Neural crest cell (in vitro differentiated cells): ENCODE results near the gene NCAPG. TPM values are rescaled to one million over a fixed set of nuclear protein-coding genes. Genes with fewer than 3 reads are reported as not detected.

Source experiments
- DNase-seq: peaks from one replicate; pipeline ENCODE4 v3.0.0; 2021; ENCODE audit warnings: low read depth, mixed read lengths, low spot score
- H3K27ac Mint-ChIP-seq: one replicate; pipeline ENCODE4 v1.8.0; 2021; ENCODE audit warnings: mild to moderate bottlenecking, mixed read lengths; ENCODE audit not compliant: unreplicated experiment
- H3K27me3 Mint-ChIP-seq: 2 replicates; pipeline ENCODE4 v1.8.0; 2021; ENCODE audit warnings: low read depth, mild to moderate bottlenecking, mixed read lengths
- H3K36me3 Mint-ChIP-seq: 2 replicates; pipeline ENCODE4 v1.8.0; 2021; ENCODE audit warnings: low read depth, mild to moderate bottlenecking, mixed read lengths
- H3K4me1 Mint-ChIP-seq: 2 replicates; pipeline ENCODE4 v1.8.0; 2021; ENCODE audit warnings: mixed read lengths
- H3K4me3 Mint-ChIP-seq: one replicate; pipeline ENCODE4 v1.8.0; 2021; ENCODE audit warnings: mild to moderate bottlenecking, mixed read lengths
- H3K9me3 Mint-ChIP-seq: 2 replicates; pipeline ENCODE4 v1.8.0; 2021; ENCODE audit warnings: mixed read lengths
- CTCF ChIP-seq: fragments of 200-600 bp; sonication (generic); conservative IDR thresholded peaks from 2 replicates; pipeline ENCODE4 v1.5.0; 2021; ENCODE audit warnings: antibody characterized with exemption, mild to moderate bottlenecking
- total RNA-seq: library from RNA; stranded (reverse); gene quantifications from 2 replicates; pipeline ENCODE4 v1.2.1, GENCODE V29; 2021

The NCAPG gene
- total RNA-seq, 1 donor from 2014 or later = 79.6 TPM

- Mint-ChIP-seq H3K27me3 (no peaks in the 10 kb centered on the region), H3K27ac (no peak overlapping the region), H3K36me3 (peaks cover 20% of the 10 kb centered on the region), H3K9me3 (no peaks in the 10 kb centered on the region), H3K4me3 (no peak overlapping the region), H3K4me1 (peaks cover 34% of the 10 kb centered on the region)
- TF ChIP-seq CTCF = no peak
- DNase-seq = no peak
Measured at GRCh38 chr4:17805580-17806155, 5.1 kb upstream of the NCAPG start.

- H3K36me3 Mint-ChIP-seq = peaks cover 19% of the 10 kb centered on the region
- H3K4me1 Mint-ChIP-seq = peaks cover 45% of the 10 kb centered on the region
- no peak for DNase-seq
- H3K9me3 Mint-ChIP-seq = no peaks in the 10 kb centered on the region
- TF ChIP-seq CTCF = no peak
- peak overlapping the region; percentile 88 for H3K4me3 Mint-ChIP-seq
- no peaks in the 10 kb centered on the region for H3K27me3 Mint-ChIP-seq
- H3K27ac Mint-ChIP-seq = no peak overlapping the region
Measured at GRCh38 chr4:17807446-17807845, 3.3 kb upstream of the NCAPG start.

- peak overlapping the region; percentile 95 for H3K4me3 Mint-ChIP-seq
- no peak for TF ChIP-seq CTCF
- peaks cover 6% of the 10 kb centered on the region for H3K36me3 Mint-ChIP-seq
- no peak for DNase-seq
- H3K9me3 Mint-ChIP-seq = no peaks in the 10 kb centered on the region
- no peaks in the 10 kb centered on the region for H3K27me3 Mint-ChIP-seq
- H3K4me1 Mint-ChIP-seq = peaks cover 54% of the 10 kb centered on the region
- peak overlapping the region; percentile 99 for H3K27ac Mint-ChIP-seq
Measured at GRCh38 chr4:17809667-17810066, 1.1 kb upstream of the NCAPG start.

- Mint-ChIP-seq H3K27ac (peak overlapping the region; percentile 98), H3K4me3 (peak overlapping the region; percentile 97), H3K36me3 (peaks cover 6% of the 10 kb centered on the region), H3K27me3 (no peaks in the 10 kb centered on the region), H3K4me1 (peaks cover 54% of the 10 kb centered on the region), H3K9me3 (no peaks in the 10 kb centered on the region)
- TF ChIP-seq CTCF = no peak
- DNase-seq = no peak
Measured at GRCh38 chr4:17811078-17811603, 362 bp downstream of the NCAPG start.

GRCh38 chr4:17812125-17812524, 1.3 kb downstream of the NCAPG start:
- H3K9me3 Mint-ChIP-seq = no peaks in the 10 kb centered on the region

More at GRCh38 chr4:17812125-17812524, 1.3 kb downstream of the NCAPG start:
- H3K4me1 Mint-ChIP-seq = peaks cover 53% of the 10 kb centered on the region
- TF ChIP-seq CTCF = no peak
- H3K4me3 Mint-ChIP-seq = peak overlapping the region; percentile 97
- peaks cover 10% of the 10 kb centered on the region for H3K36me3 Mint-ChIP-seq
- H3K27ac Mint-ChIP-seq = peak overlapping the region; percentile 65
- no peaks in the 10 kb centered on the region for H3K27me3 Mint-ChIP-seq
- no peak for DNase-seq
